GM10847 (cell line): ENCODE measurements around the gene CD40.

ENCODE experiments used
- POLR2A ChIP-seq: IDR thresholded peaks from 2 replicates; pipeline ENCODE4 v1.6.1; 2011; ENCODE audit not compliant: insufficient read length; ENCODE audit errors: extremely low read depth

Gene CD40

DNA sequence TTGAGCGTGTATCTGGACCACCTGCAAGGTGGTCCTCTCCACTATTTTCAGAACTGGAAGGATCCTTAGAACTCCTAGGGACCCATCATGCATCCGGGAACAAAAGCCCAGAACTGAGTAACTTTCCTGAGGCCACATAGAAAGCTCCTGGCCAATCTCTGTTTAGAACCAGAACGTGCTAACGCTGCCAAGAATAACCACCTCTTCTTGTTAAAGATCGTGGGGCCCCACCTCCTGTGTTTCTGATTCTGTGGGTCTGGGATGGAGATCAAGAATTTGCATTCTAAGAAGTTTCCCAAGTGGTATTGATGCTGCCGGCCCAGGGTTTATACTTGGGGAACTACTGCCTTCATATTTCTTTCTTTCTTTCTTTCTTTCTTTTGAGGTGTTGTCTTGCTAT is 13.3 kb downstream of the CD40 start:
- no peak for TF ChIP-seq POLR2A

GRCh38 chr20:46132705-46133120 is 14.6 kb downstream of the CD40 start:
- TF ChIP-seq POLR2A = no peak

DNA sequence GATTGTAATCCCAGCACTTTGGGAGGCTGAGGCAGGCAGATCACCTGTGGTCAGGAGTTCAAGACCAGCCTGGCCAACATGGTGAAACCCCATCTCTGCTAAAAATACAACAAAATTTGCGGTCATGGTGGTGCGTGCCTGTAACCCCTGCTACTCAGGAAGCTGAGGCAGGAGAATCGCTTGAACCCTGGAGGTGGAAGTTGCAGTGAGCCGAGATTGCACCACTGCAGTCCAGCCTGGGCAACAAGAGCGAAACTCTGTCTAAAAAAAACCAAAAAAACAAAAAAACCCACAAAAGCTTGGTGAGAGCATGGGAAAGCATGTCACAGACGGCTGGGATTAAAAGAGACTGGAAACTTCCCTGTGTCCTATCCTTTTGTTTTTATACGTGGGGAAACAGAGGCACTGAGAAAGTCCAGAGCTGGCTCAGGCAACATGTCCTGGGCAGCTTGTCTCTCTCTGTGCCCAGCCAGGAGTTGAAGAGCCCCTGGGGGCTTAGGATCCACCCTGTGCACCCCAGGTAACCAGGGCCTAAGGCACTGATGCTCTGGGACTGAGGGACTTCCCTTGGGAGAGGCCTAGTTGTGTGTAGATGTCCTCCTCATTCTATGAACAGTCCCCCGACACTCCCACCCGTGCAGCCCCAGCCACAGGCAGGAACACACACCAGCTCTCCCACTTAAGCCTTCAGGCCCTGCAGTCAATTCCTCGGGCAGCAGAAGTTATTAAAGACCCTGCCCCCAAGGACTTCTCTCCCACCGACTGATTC is 16.0 kb downstream of the CD40 start:
- no peak for TF ChIP-seq POLR2A

GRCh38 chr20:46134716-46135115 is 16.6 kb downstream of the CD40 start:
- no peak for TF ChIP-seq POLR2A

DNA sequence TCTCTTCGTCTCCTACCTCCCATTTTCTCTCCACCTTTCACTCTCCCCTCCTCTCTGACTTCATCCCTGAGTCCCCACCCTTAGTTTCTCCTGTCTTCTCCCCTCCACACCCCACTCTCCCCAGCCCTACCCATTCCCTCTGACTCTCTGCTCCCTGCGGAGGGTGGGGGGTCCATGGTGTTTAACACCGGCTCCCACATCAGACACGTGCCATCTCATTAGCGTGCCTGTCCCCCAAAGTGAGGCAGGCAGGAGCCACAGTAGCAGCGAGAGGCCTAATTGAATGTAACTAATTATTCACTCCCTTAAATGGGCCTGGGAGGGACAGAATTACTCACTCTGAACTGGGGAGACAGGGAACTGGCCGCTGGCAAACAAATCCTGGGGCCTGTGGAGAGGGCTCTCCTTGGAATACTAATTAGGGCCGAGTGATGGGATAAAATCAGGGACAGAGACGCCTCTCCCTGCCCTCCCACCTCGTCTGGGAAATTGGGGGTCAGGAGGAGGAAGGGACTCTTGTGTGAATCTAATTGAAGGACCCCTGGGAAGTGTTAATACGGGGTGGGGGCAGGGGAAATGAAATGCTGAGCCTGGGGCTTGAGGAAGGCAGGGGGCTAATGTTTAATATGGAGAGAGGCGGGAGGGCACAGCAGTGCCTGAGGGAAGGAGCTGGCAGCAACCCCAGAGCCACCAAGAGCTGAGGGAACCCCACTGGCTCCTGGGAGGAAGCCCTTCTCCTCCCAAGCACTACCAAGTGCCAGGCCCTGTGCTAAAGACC is 17.9 kb downstream of the CD40 start:
- no peak for TF ChIP-seq POLR2A

- TF ChIP-seq POLR2A = no peak
Measured at GRCh38 chr20:46137816-46138215, 19.7 kb downstream of the CD40 start.

- TF ChIP-seq POLR2A = no peak
Measured at GRCh38 chr20:46139266-46139889, 21.3 kb downstream of the CD40 start.

- TF ChIP-seq POLR2A = no peak
Measured at GRCh38 chr20:46139908-46140482, 21.9 kb downstream of the CD40 start.

DNA sequence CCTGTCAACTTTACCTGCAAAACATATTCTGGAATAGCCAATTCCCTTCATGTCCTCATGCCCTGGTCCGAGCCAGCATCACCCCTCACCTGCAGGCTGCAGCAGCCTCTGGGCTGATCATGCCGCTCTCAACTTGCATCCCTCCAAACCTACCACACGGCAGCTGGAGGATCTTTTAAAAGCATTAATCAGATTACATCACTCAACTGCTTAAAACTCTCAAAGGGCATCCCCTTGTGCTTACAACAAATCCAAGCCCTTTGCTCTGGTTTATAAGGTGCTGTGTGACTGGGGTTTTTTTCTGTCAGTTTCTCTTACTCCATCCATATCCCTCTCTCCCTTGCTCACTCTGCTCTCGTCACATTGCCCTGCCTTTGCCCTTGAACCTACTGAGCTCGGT is 24.0 kb downstream of the CD40 start:
- no peak for TF ChIP-seq POLR2A

DNA sequence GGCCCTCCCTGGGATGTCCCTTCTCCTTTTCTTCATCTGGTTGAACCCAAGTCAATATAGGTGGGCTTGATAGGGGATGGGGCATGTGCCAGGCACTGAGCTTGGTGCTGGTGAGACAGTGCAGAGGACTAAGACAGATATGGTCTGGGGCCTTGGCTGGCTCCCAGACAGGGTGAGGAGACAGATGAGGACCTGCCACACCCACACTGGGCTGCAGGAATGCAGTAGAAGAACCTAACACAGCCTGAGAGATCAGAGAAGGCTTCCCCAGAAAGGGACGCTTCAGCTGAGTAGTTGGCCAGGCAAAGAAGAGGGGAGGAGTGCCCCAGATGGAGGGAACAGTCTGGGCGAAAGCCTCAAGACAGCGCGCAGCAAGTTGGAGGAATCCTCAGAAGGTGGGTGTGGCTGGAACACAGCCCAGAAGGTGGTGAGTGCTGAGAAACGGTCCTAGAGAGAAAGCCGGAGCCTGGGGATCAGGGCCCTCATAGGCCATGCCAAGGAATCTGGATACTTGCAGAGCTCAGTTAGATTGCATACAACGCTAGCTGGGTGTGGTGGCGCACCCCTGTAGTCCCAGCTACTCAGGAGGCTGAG is 26.4 kb downstream of the CD40 start:
- TF ChIP-seq POLR2A = no peak

DNA sequence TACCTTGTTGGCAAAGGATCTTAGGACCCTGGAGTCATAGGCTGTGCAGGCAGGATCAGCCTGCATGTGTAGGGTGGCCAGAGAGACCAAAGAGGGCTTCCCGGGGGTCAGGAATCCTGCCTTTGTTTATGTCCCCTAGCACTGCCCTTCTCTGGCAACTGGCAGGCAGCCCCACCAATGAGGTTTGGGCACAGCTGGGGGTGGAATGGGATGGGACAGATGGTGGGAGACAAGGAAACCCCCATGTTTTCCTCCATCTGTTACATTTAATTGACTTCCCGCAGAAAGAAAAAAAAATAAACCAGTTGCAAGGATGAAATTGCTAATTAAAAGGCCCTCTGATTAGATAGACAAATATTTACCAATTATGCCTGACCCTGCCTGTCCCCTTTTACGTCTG is 27.6 kb downstream of the CD40 start:
- no peak for TF ChIP-seq POLR2A

DNA sequence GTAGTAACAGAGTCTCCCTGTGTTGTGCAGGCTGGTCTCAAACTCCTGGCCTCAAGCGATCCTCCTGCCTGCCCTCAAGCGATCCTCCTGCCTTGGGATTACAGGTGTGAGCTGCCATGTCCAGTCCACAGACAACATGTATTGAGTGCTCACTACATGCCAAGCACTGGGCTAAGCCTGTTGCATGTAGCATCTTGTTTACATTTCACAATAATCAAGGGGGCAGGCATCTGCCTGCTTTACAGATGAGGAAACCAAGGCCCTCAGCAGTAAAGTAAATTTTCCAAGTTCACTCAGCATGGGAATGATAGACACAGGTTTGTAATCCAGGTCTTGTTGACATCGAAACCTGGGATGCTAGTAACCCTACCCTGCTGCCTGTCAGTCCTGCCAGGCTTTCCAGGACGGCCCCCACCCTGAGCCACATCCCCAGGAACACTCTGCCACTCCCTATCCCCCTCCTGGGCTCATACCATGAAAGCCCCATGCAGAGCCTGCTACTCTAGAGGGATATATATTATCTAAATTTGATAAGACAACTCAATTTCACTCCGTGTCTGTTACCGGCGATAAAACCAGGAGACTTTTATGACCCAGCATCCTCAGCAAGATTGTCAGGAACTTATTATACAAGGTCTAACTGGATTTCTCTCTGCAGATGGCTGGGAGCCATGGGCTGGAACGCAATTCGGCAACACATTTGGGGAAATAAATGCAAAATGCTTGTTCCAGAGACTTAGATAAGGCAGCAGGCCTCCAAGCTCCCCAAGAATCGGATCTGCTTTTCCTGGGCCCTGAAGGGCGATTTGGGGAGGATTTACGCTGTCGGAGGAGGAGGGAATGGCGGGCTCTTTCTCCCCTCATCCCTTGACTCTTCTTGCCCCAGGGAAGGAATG is 30.4 kb downstream of the CD40 start:
- TF ChIP-seq POLR2A = no peak

GRCh38 chr20:46150943-46151342 is 32.8 kb downstream of the CD40 start:
- no peak for TF ChIP-seq POLR2A

GRCh38 chr20:46151936-46152335 is 33.8 kb downstream of the CD40 start:
- TF ChIP-seq POLR2A = no peak
